KMS-11 (cell line): Measurements from ENCODE around the gene FETUB.

Source experiments
- H2AFZ ChIP-seq: fragments of 200-600 bp; sonication (generic); 2 replicates; pipeline ENCODE4 v1.6.1; 2016; ENCODE audit warnings: antibody characterized with exemption, mixed run types, low read depth
- H3K27ac ChIP-seq: fragments of 200-600 bp; sonication (generic); 2 replicates; pipeline ENCODE4 v1.6.1; 2016; ENCODE audit warnings: mild to moderate bottlenecking, mixed run types
- H3K27me3 ChIP-seq: fragments of 200-600 bp; sonication (generic); 2 replicates; pipeline ENCODE4 v1.6.1; 2017; ENCODE audit warnings: mild to moderate bottlenecking, low read depth, mixed run types, moderate library complexity; ENCODE audit not compliant: insufficient read depth
- H3K36me3 ChIP-seq: fragments of 200-600 bp; sonication (generic); 2 replicates; pipeline ENCODE4 v1.6.1; 2017; ENCODE audit warnings: mild to moderate bottlenecking, mixed run types; ENCODE audit not compliant: insufficient read depth
- H3K4me1 ChIP-seq: fragments of 200-600 bp; sonication (generic); 2 replicates; pipeline ENCODE4 v1.6.1; 2016; ENCODE audit warnings: mild to moderate bottlenecking, low read depth, mixed run types; ENCODE audit not compliant: poor library complexity, severe bottlenecking
- H3K4me2 ChIP-seq: fragments of 200-600 bp; sonication (generic); 2 replicates; pipeline ENCODE4 v1.7.0; 2016; ENCODE audit warnings: mild to moderate bottlenecking, mixed run types
- H3K4me3 ChIP-seq: fragments of 200-600 bp; sonication (generic); IDR thresholded peaks from 2 replicates; pipeline ENCODE4 v1.6.1; 2017; ENCODE audit warnings: low read depth, low read length, mixed read lengths; ENCODE audit not compliant: insufficient read depth
- H3K79me2 ChIP-seq: fragments of 200-600 bp; sonication (generic); 2 replicates; pipeline ENCODE4 v1.6.1; 2016; ENCODE audit warnings: low read depth, mixed run types; ENCODE audit not compliant: insufficient read depth
- H3K9ac ChIP-seq: fragments of 200-600 bp; sonication (generic); 2 replicates; pipeline ENCODE4 v1.6.1; 2016; ENCODE audit warnings: mild to moderate bottlenecking, mixed run types
- H4K20me1 ChIP-seq: fragments of 200-600 bp; sonication (generic); 2 replicates; pipeline ENCODE4 v1.6.1; 2016; ENCODE audit warnings: mild to moderate bottlenecking, mixed run types; ENCODE audit not compliant: insufficient read depth
- CTCF ChIP-seq: fragments of 200-600 bp; sonication (generic); conservative IDR thresholded peaks from 2 replicates; pipeline ENCODE4 v1.6.1; 2017; ENCODE audit warnings: low read depth, mild to moderate bottlenecking, antibody characterized with exemption, low read length, moderate library complexity, mixed read lengths

FETUB gene

GRCh38 chr3:186653984-186654383, 13.8 kb downstream of the FETUB start:
- no peak for TF ChIP-seq CTCF
- H3K4me3 ChIP-seq, result no peak overlapping the region
- no peak overlapping the region for H3K4me2 ChIP-seq
- H3K79me2 ChIP-seq, result no peaks in the 10 kb centered on the region
- no peaks in the 10 kb centered on the region for H3K36me3 ChIP-seq
- H4K20me1 ChIP-seq, result no peaks in the 10 kb centered on the region
- no peak overlapping the region for H3K27ac ChIP-seq
- H3K4me1 ChIP-seq, result no peaks in the 10 kb centered on the region
- H2AFZ ChIP-seq, result no peak overlapping the region
- no peak overlapping the region for H3K9ac ChIP-seq
- no peaks in the 10 kb centered on the region for H3K27me3 ChIP-seq

GRCh38 chr3:186663361-186664118, 23.3 kb downstream of the FETUB start:
- TF ChIP-seq CTCF, result no peak
- Histone ChIP-seq H3K4me1 (no peaks in the 10 kb centered on the region), H3K27ac (no peak overlapping the region), H2AFZ (no peak overlapping the region), H3K4me3 (no peak overlapping the region), H3K27me3 (no peaks in the 10 kb centered on the region), H3K9ac (no peak overlapping the region), H3K36me3 (no peaks in the 10 kb centered on the region), H3K4me2 (no peak overlapping the region), H3K79me2 (no peaks in the 10 kb centered on the region), H4K20me1 (no peaks in the 10 kb centered on the region)

GRCh38 chr3:186664119-186664495, 23.9 kb downstream of the FETUB start:
- Histone ChIP-seq H3K27ac (no peak overlapping the region), H3K4me1 (peaks cover 6% of the 10 kb centered on the region), H3K4me3 (no peak overlapping the region), H3K9ac (no peak overlapping the region), H3K27me3 (no peaks in the 10 kb centered on the region), H3K36me3 (no peaks in the 10 kb centered on the region), H4K20me1 (no peaks in the 10 kb centered on the region), H2AFZ (no peak overlapping the region), H3K79me2 (no peaks in the 10 kb centered on the region), H3K4me2 (no peak overlapping the region)
- no peak for TF ChIP-seq CTCF

- Histone ChIP-seq H3K36me3 (no peaks in the 10 kb centered on the region), H3K27me3 (no peaks in the 10 kb centered on the region), H3K4me3 (no peak overlapping the region), H4K20me1 (no peaks in the 10 kb centered on the region), H3K4me1 (peaks cover 9% of the 10 kb centered on the region), H3K4me2 (no peak overlapping the region), H2AFZ (no peak overlapping the region), H3K27ac (no peak overlapping the region), H3K79me2 (no peaks in the 10 kb centered on the region), H3K9ac (no peak overlapping the region)
- no peak for TF ChIP-seq CTCF
Observed at GRCh38 chr3:186664506-186664905, 24.3 kb downstream of the FETUB start.
